KMS-11 (cell line): ENCODE measurements around the gene ZNF431.

Experiments
- H2AFZ ChIP-seq: fragments of 200-600 bp; sonication (generic); 2 replicates; pipeline ENCODE4 v1.6.1; 2016; ENCODE audit warnings: antibody characterized with exemption, mixed run types, low read depth
- H3K27ac ChIP-seq: fragments of 200-600 bp; sonication (generic); 2 replicates; pipeline ENCODE4 v1.6.1; 2016; ENCODE audit warnings: mild to moderate bottlenecking, mixed run types
- H3K27me3 ChIP-seq: fragments of 200-600 bp; sonication (generic); 2 replicates; pipeline ENCODE4 v1.6.1; 2017; ENCODE audit warnings: mild to moderate bottlenecking, low read depth, mixed run types, moderate library complexity; ENCODE audit not compliant: insufficient read depth
- H3K36me3 ChIP-seq: fragments of 200-600 bp; sonication (generic); 2 replicates; pipeline ENCODE4 v1.6.1; 2017; ENCODE audit warnings: mild to moderate bottlenecking, mixed run types; ENCODE audit not compliant: insufficient read depth
- H3K4me1 ChIP-seq: fragments of 200-600 bp; sonication (generic); 2 replicates; pipeline ENCODE4 v1.6.1; 2016; ENCODE audit warnings: mild to moderate bottlenecking, low read depth, mixed run types; ENCODE audit not compliant: poor library complexity, severe bottlenecking
- H3K4me2 ChIP-seq: fragments of 200-600 bp; sonication (generic); 2 replicates; pipeline ENCODE4 v1.7.0; 2016; ENCODE audit warnings: mild to moderate bottlenecking, mixed run types
- H3K4me3 ChIP-seq: fragments of 200-600 bp; sonication (generic); IDR thresholded peaks from 2 replicates; pipeline ENCODE4 v1.6.1; 2017; ENCODE audit warnings: low read depth, low read length, mixed read lengths; ENCODE audit not compliant: insufficient read depth
- H3K79me2 ChIP-seq: fragments of 200-600 bp; sonication (generic); 2 replicates; pipeline ENCODE4 v1.6.1; 2016; ENCODE audit warnings: low read depth, mixed run types; ENCODE audit not compliant: insufficient read depth
- H3K9ac ChIP-seq: fragments of 200-600 bp; sonication (generic); 2 replicates; pipeline ENCODE4 v1.6.1; 2016; ENCODE audit warnings: mild to moderate bottlenecking, mixed run types
- H4K20me1 ChIP-seq: fragments of 200-600 bp; sonication (generic); 2 replicates; pipeline ENCODE4 v1.6.1; 2016; ENCODE audit warnings: mild to moderate bottlenecking, mixed run types; ENCODE audit not compliant: insufficient read depth
- CTCF ChIP-seq: fragments of 200-600 bp; sonication (generic); conservative IDR thresholded peaks from 2 replicates; pipeline ENCODE4 v1.6.1; 2017; ENCODE audit warnings: low read depth, mild to moderate bottlenecking, antibody characterized with exemption, low read length, moderate library complexity, mixed read lengths

The ZNF431 gene

GRCh38 chr19:21128901-21129698, 12.7 kb upstream of the ZNF431 start:
- Histone ChIP-seq H3K27ac (no peak overlapping the region), H3K27me3 (no peaks in the 10 kb centered on the region), H3K4me3 (no peak overlapping the region), H3K4me2 (no peak overlapping the region), H3K4me1 (no peaks in the 10 kb centered on the region), H3K36me3 (no peaks in the 10 kb centered on the region), H3K79me2 (no peaks in the 10 kb centered on the region), H4K20me1 (no peaks in the 10 kb centered on the region), H2AFZ (no peak overlapping the region), H3K9ac (no peak overlapping the region)
- no peak for TF ChIP-seq CTCF

GRCh38 chr19:21130097-21130775, 11.6 kb upstream of the ZNF431 start:
- H3K4me3 ChIP-seq, result no peak overlapping the region
- H3K27ac ChIP-seq, result no peak overlapping the region
- no peak overlapping the region for H2AFZ ChIP-seq
- no peaks in the 10 kb centered on the region for H3K36me3 ChIP-seq
- no peaks in the 10 kb centered on the region for H3K4me1 ChIP-seq
- H3K79me2 ChIP-seq, result no peaks in the 10 kb centered on the region
- TF ChIP-seq CTCF, result no peak
- no peak overlapping the region for H3K4me2 ChIP-seq
- H3K27me3 ChIP-seq, result no peaks in the 10 kb centered on the region
- no peak overlapping the region for H3K9ac ChIP-seq
- no peaks in the 10 kb centered on the region for H4K20me1 ChIP-seq

GRCh38 chr19:21133633-21134032, 8.2 kb upstream of the ZNF431 start:
- Histone ChIP-seq H3K36me3 (no peaks in the 10 kb centered on the region), H3K4me2 (no peak overlapping the region), H3K27me3 (no peaks in the 10 kb centered on the region)

DNA sequence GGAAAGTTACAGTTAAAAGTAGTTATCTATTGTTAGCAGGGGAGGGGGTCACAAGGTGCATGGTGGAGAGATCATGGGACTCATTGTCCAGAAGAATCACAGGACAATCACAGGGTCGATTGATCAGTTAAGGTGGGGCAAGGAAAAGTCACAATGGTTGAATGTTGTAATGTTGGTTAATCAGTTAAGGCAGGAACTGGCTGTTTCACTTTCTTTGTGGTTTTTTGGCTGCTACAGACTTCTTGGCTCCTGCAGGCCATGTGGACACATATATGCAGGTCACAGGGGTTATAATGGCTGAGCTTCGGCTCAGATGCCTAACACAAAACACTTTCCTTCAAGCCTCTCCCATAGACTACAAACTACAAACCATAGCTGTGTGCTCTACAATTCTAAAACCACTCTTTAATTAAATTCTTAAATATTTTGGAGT, 6.9 kb upstream of the ZNF431 start:
- H3K36me3 ChIP-seq, result no peaks in the 10 kb centered on the region

More at GRCh38 chr19:21133633-21134032, 8.2 kb upstream of the ZNF431 start:
- no peak overlapping the region for H3K4me3 ChIP-seq
- no peaks in the 10 kb centered on the region for H3K4me1 ChIP-seq
- no peaks in the 10 kb centered on the region for H3K79me2 ChIP-seq
- H3K9ac ChIP-seq, result no peak overlapping the region
- H3K27ac ChIP-seq, result no peak overlapping the region
- H4K20me1 ChIP-seq, result no peaks in the 10 kb centered on the region
- H2AFZ ChIP-seq, result no peak overlapping the region
- no peak for TF ChIP-seq CTCF

More for the DNA sequence above, 6.9 kb upstream of the ZNF431 start:
- Histone ChIP-seq H3K4me3 (no peak overlapping the region), H3K27ac (no peak overlapping the region), H4K20me1 (no peaks in the 10 kb centered on the region), H3K4me2 (no peak overlapping the region), H3K9ac (no peak overlapping the region), H3K79me2 (no peaks in the 10 kb centered on the region), H2AFZ (no peak overlapping the region), H3K27me3 (no peaks in the 10 kb centered on the region), H3K4me1 (no peaks in the 10 kb centered on the region)
- no peak for TF ChIP-seq CTCF
